HG02884 (cell line): ENCODE data around the gene SLC22A16.
"Not testable (repeated sequence)": the region's sequence is repeated elsewhere in the genome, so short reads cannot be mapped to it uniquely, and the experiment has no call there.

Source experiments
- ATAC-seq: cut with Tn5 transposase; IDR thresholded peaks from one replicate; pipeline ENCODE4 v1.9.1; 2021; ENCODE audit warnings: mild to moderate bottlenecking, moderate library complexity; ENCODE audit not compliant: unreplicated experiment

Gene SLC22A16, protein sequence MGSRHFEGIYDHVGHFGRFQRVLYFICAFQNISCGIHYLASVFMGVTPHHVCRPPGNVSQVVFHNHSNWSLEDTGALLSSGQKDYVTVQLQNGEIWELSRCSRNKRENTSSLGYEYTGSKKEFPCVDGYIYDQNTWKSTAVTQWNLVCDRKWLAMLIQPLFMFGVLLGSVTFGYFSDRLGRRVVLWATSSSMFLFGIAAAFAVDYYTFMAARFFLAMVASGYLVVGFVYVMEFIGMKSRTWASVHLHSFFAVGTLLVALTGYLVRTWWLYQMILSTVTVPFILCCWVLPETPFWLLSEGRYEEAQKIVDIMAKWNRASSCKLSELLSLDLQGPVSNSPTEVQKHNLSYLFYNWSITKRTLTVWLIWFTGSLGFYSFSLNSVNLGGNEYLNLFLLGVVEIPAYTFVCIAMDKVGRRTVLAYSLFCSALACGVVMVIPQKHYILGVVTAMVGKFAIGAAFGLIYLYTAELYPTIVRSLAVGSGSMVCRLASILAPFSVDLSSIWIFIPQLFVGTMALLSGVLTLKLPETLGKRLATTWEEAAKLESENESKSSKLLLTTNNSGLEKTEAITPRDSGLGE

DNA sequence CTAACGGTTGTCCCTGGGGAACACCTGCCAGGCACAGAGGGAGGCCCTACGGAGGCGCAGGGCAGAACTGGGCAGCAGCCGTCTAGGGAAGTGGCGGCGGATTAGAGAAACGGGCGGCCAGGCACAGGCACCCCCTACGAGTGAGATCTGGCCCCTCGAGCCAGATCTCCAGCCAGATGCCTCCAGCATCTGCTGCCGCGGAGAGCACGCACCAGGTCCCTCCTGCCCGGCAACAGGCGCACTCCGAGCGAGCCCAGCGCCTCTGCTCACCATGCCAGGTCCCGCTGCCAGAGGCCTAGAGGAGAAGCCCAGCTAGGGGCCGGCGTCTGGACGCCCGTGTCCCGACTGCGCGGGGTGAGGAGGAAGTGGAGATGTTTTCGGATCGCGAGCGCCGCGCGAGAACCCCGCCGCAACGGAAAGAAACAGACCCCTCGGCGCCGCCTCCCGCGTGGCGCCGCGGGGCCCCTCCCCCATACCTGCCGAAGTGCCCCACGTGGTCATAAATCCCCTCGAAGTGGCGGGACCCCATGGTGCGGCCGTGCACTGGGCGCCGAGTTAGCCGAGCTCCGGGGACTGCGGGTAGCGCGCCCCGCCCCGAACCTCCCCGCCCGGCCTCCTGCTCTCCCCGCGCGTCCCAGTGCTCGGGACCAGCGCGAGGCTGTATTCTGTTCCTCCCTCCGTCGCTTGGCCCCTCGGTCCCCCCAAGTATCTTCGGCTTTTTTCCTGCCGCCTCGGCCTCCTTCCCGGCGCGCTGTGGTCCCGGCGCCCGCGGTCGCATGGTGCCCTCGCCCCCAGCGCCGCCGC is at the start of gene SLC22A16:
Gene SLC22A16 (minus strand): TSS at position 568 of the 804 bp plus-strand sequence. CDS start 39 bp downstream, at position 529.
- ATAC-seq: no peak

DNA sequence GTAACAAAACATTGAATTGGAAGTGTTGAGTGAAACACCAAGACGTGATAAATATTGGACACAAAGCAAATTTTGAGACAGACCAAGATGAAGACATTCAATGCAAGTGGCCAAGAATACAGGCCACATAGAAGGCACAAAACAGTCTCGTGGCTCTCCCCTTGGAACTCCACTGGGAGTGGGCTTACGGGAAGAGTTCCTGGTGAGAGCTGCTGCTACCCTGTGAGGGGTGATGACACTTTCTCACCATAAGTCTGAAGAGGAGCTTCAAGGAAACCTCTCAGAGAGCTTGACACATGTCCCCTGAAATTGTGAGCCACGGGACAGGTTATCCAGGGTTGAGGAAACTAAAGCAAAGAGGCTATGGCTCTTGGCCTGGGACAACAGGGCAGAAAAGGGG is 48.6 kb upstream of the SLC22A16 start:
- no peak for ATAC-seq

DNA sequence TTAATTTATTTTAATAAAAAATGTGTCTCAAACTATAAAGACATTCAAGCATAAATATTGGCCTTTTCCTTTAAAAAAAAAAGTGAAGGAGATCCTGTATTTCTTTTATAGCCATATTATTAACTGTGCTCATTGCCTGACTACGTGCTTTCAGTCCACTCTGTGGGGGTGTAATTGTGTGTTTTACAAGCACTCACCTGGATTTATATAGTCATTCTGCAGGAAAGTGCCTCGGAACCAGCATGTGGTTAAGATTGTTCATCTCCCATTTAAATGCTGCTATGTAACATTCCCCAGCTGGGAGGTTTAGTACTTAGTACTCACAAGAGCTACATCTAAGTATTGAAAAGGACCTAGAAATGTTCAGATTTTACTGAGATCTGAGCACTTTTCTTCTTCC is 47.9 kb upstream of the SLC22A16 start:
- ATAC-seq: no peak

DNA sequence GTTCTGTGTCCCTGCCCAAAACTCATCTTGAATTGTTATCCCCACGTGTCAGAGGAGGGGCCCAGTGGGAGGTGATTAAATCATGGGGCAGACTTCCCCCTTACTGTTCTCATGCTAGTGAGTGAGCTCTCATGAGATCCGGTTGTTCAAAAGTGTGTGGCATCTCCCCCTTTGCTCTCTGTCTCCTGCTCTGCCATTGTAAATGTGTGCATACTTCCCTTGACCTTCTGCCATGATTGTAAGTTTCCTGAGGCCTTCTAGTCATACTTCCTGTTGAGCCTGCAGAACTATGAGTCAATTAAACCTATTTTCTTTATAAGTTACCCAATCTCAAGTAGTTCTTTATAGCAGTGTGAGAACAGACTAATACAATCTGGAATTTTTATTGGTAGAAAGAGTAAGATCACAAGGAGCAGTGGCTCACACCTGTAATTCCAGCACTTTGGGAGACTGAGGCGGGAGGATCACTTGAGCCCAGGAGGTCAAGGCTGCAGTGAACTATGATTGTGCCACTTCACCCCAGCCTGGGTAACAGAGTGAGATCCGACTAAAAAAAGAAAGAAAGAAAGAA is 47.1 kb upstream of the SLC22A16 start:
- no peak for ATAC-seq

- no peak for ATAC-seq
Observed at GRCh38 chr6:110522427-110522826, 46.0 kb upstream of the SLC22A16 start.

- no peak for ATAC-seq
Observed at GRCh38 chr6:110520992-110521543, 44.7 kb upstream of the SLC22A16 start.

GRCh38 chr6:110520209-110520965 is 44.0 kb upstream of the SLC22A16 start:
- no peak for ATAC-seq

GRCh38 chr6:110517601-110518281 is 41.3 kb upstream of the SLC22A16 start:
- no peak for ATAC-seq

DNA sequence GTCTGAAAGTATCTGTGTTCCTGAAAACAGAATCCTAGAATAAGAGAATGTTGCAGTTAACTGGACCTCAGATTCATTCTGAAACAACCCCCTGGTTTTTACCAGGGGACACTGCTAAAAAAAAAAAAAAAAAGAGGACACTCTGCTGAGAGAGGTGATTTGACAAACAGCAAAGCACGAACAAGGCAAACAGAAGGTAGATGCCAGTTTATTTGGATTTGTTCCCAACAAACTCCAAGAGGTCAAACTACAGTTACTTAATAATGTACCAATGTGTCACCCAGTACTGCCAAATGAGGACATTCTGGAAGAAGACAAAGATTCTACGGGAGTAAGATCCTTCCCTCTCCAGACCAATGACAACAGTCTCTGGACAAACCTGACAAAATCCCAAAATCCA is 40.6 kb upstream of the SLC22A16 start:
- no peak for ATAC-seq

DNA sequence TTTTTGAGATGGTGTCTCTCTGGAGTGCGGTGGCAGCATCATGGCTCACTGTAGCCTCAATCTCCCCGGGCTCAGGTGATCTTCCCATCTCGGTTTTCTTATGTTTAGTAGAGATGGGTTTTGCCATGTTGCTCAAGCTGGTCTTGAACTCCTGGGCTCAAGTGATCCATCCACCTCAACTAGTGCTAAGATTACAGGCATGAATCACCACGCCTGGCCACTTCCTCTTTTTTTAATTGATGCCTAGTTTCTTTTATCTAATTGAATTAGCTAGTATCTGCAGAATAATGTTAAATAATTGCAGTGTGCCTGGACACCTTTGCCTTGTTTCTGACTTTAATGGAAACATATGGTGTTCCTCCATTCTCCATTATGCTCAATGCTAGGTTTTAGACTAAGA is 38.4 kb upstream of the SLC22A16 start:
- ATAC-seq: no peak

DNA sequence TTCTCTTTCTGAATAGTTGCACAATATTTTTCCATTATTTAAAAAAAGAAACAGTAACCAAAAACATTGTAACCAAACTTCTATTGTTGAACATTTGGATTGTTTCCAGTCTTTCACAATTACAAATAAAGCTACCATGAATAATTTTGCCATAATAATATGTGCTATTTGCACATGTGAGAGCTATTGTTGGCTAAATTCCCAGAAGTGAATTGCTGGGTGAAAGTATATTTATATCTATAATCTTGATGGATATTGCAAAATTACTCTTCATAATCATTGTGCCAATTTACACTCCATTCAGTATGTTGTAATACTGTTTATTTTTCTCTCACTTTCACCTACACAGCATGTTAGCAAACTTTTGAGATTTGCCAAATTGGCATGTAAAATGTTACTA is 36.6 kb upstream of the SLC22A16 start:
- ATAC-seq: no peak

DNA sequence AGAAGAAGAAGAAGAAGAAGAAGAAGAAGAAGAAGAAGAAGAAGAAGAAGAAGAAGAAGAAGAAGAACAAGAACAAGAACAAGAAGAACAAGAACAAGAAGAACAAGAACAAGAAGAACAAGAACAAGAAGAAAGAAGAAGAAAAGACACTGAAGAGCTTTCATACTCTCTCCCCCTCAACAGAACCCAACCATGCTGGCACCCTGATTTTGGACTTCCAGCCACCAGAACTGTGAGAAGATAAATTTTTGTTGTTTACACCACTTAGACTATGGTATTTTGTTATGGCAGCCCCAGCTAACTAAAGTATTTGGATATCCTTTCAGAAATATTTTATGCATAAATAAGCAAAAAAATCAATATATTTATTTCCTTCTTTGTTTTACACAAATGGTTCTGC is 36.1 kb upstream of the SLC22A16 start:
- ATAC-seq: not testable (repeated sequence)

- no peak for ATAC-seq
Observed at GRCh38 chr6:110511401-110511800, 35.0 kb upstream of the SLC22A16 start.

- no peak for ATAC-seq
Observed at GRCh38 chr6:110509617-110510241, 33.3 kb upstream of the SLC22A16 start.

- ATAC-seq: not testable (repeated sequence)
Observed at GRCh38 chr6:110504891-110505290, 28.5 kb upstream of the SLC22A16 start.

GRCh38 chr6:110495949-110496348 is 19.5 kb upstream of the SLC22A16 start:
- ATAC-seq: no peak

DNA sequence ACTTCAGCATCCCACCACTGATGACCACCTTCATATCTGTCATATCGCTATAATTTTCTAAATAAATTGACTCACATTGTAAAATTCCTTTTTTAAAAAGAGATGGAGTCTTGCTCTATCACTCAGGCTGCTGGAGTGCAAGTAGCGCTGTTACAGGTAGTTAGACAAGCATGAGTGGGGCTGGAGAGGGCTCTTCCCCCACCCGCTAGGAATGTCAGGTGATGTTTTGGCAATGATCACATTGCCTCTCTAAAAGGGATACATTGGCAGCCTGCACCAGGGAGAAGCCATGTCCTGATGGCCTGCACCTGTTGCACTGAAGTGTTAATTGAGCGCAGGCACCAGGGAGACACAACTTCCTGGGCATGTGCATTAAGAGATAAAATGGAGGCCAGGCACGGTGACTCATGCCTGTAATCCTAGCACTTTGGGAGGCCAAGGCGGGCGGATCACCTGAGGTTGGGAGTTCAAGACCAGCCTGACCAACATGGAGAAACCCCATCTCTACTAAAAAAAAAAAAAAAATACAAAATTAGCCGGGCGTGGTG is 16.9 kb upstream of the SLC22A16 start:
- no peak for ATAC-seq

DNA sequence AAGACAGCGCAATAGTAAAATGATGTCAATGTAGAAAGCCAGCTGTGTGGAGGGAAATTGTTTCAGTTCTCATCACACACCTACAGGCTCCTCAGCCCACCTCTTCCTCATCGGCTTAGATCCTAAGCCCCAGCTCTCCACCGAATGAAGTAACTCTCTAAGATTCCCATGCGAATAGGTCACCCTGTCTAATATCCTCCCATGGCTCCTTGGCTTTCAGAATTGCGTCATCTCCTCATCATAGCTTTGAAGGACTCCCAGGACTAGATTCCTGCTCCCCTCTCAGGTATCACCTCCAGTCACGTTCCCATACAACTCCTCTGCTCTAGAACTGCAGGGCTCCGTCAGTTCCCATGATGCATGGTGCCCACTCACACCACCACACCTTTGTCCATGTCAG is 16.2 kb upstream of the SLC22A16 start:
- no peak for ATAC-seq
